ENCODE measurements around the gene TRIM67. TPM values are rescaled to one million over a fixed set of nuclear protein-coding genes. Genes with fewer than 3 reads are reported as not detected.

TRIM67 gene
- total RNA-seq, 1 experiment from 2014 or later, result 0.54 TPM

- Mint-ChIP-seq H3K27me3 (ENCODE audit: insufficient read depth, unreplicated experiment) (peaks cover 6% of the 10 kb centered on the region), H3K36me3 (ENCODE audit: insufficient read depth, unreplicated experiment) (no peaks in the 10 kb centered on the region), H3K4me1 (ENCODE audit: low read depth, unreplicated experiment) (peaks cover 6% of the 10 kb centered on the region), H3K9me3 (ENCODE audit: unreplicated experiment) (no peaks in the 10 kb centered on the region), H3K4me3 (ENCODE audit: unreplicated experiment) (no peak overlapping the region), H3K27ac (ENCODE audit: unreplicated experiment) (no peak overlapping the region)
- ChIA-PET CTCF (no interaction called here), POLR2A (no interaction called here)
- DNase-seq, result no peak
- H3K4me3 ChIP-seq (ENCODE audit: low read depth, low read length), result no peak overlapping the region
- TF ChIP-seq, protein P1, sequence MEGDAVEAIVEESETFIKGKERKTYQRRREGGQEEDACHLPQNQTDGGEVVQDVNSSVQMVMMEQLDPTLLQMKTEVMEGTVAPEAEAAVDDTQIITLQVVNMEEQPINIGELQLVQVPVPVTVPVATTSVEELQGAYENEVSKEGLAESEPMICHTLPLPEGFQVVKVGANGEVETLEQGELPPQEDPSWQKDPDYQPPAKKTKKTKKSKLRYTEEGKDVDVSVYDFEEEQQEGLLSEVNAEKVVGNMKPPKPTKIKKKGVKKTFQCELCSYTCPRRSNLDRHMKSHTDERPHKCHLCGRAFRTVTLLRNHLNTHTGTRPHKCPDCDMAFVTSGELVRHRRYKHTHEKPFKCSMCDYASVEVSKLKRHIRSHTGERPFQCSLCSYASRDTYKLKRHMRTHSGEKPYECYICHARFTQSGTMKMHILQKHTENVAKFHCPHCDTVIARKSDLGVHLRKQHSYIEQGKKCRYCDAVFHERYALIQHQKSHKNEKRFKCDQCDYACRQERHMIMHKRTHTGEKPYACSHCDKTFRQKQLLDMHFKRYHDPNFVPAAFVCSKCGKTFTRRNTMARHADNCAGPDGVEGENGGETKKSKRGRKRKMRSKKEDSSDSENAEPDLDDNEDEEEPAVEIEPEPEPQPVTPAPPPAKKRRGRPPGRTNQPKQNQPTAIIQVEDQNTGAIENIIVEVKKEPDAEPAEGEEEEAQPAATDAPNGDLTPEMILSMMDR (IDR thresholded peaks at IDR 0.05; ENCODE audit: insufficient read depth in 1 of 2, low read depth in 1 of 2, low read length in 1 of 2, severe bottlenecking in 1 of 2, unreplicated experiment in 1 of 2), result no peak
- BruUV-seq (replicated peaks), result no TSS peak
- no peaks in the 10 kb centered on the region for H3K9me3 ChIP-seq
- intact Hi-C loops (cut with micrococcal nuclease; ENCODE audit: unreplicated experiment), result no loop called here
- H3K36me3 ChIP-seq (ENCODE audit: control insufficient read depth, insufficient read depth, low read length), result no peaks in the 10 kb centered on the region
- H3K4me1 ChIP-seq, result no peaks in the 10 kb centered on the region
- H3K27me3 ChIP-seq (replicated peaks; ENCODE audit: control insufficient read depth, insufficient read depth, low read length), result no peaks in the 10 kb centered on the region
These were observed 10.6 kb downstream of the TRIM67 start for GRCh38 chr1:231172411-231172810.

- no peaks in the 10 kb centered on the region for H3K36me3 ChIP-seq (ENCODE audit: control insufficient read depth, insufficient read depth, low read length)
- Mint-ChIP-seq H3K4me1 (ENCODE audit: low read depth, unreplicated experiment) (peaks cover 6% of the 10 kb centered on the region), H3K4me3 (ENCODE audit: unreplicated experiment) (no peak overlapping the region), H3K27me3 (ENCODE audit: insufficient read depth, unreplicated experiment) (peaks cover 6% of the 10 kb centered on the region), H3K9me3 (ENCODE audit: unreplicated experiment) (no peaks in the 10 kb centered on the region), H3K36me3 (ENCODE audit: insufficient read depth, unreplicated experiment) (no peaks in the 10 kb centered on the region), H3K27ac (ENCODE audit: unreplicated experiment) (no peak overlapping the region)
- no peak overlapping the region for H3K4me3 ChIP-seq (ENCODE audit: low read depth, low read length)
- TF ChIP-seq, protein P1 (IDR thresholded peaks at IDR 0.05; ENCODE audit: insufficient read depth in 1 of 2, low read depth in 1 of 2, low read length in 1 of 2, severe bottlenecking in 1 of 2, unreplicated experiment in 1 of 2), result no peak
- H3K9me3 ChIP-seq, result no peaks in the 10 kb centered on the region; the same call in 1 of the 2 replicates
- intact Hi-C loops (cut with micrococcal nuclease; ENCODE audit: unreplicated experiment), result no loop called here
- H3K27me3 ChIP-seq (replicated peaks; ENCODE audit: control insufficient read depth, insufficient read depth, low read length), result no peaks in the 10 kb centered on the region
- H3K4me1 ChIP-seq, result no peaks in the 10 kb centered on the region
- ChIA-PET POLR2A (no interaction called here), CTCF (no interaction called here)
- no peak for DNase-seq
- BruUV-seq (replicated peaks), result no TSS peak
These were observed 14.6 kb downstream of the TRIM67 start for GRCh38 chr1:231176421-231176820.

GRCh38 chr1:231177226-231177625, 15.4 kb downstream of the TRIM67 start:
- H3K27me3 ChIP-seq (replicated peaks; ENCODE audit: control insufficient read depth, insufficient read depth, low read length), result no peaks in the 10 kb centered on the region
- no peak overlapping the region for H3K4me3 ChIP-seq (ENCODE audit: low read depth, low read length)
- Mint-ChIP-seq H3K4me3 (ENCODE audit: unreplicated experiment) (no peak overlapping the region), H3K27ac (ENCODE audit: unreplicated experiment) (no peak overlapping the region), H3K36me3 (ENCODE audit: insufficient read depth, unreplicated experiment) (no peaks in the 10 kb centered on the region), H3K4me1 (ENCODE audit: low read depth, unreplicated experiment) (peaks cover 3% of the 10 kb centered on the region), H3K27me3 (ENCODE audit: insufficient read depth, unreplicated experiment) (peaks cover 6% of the 10 kb centered on the region), H3K9me3 (ENCODE audit: unreplicated experiment) (no peaks in the 10 kb centered on the region)
- no peaks in the 10 kb centered on the region for H3K36me3 ChIP-seq (ENCODE audit: control insufficient read depth, insufficient read depth, low read length)
- no peaks in the 10 kb centered on the region for H3K4me1 ChIP-seq
- no peak for DNase-seq
- CTCF ChIA-PET, result no interaction called here
- H3K9me3 ChIP-seq, result no peaks in the 10 kb centered on the region; the same call in 1 of the 2 replicates
- TF ChIP-seq, protein P1 (IDR thresholded peaks at IDR 0.05; ENCODE audit: insufficient read depth in 1 of 2, low read depth in 1 of 2, low read length in 1 of 2, severe bottlenecking in 1 of 2, unreplicated experiment in 1 of 2), result no peak
- no TSS peak for BruUV-seq (replicated peaks)
- POLR2A ChIA-PET, result no interaction called here
- intact Hi-C loops (cut with micrococcal nuclease; ENCODE audit: unreplicated experiment), result no loop called here

Measured in Caco-2 (cell line).